T-helper 17 cell (primary cell): ENCODE measurements around the gene DLK2. TPM values are rescaled to one million over a fixed set of nuclear protein-coding genes. Genes with fewer than 3 reads are reported as not detected.
A peak's percentile ranks its signal among the peaks of the same experiment; 100 is the strongest.
"Not testable (repeated sequence)": the region's sequence is repeated elsewhere in the genome, so short reads cannot be mapped to it uniquely, and the experiment has no call there.

Experiments
- ATAC-seq: fragments of 150-1000 bp; cut with Tn5 transposase; 2 replicates; pipeline ENCODE4 v1.10.0; 2021; ENCODE audit warnings: mild to moderate bottlenecking, moderate library complexity
- DNase-seq, 3 donors: peaks; one replicate each; pipeline versions ENCODE4 v3.0.0 to v3.0.0-alpha.2; 2020 to 2021
- H3K9me3 ChIP-seq: one replicate; pipeline ENCODE4 v1.7.0; 2013; ENCODE audit warnings: low read length, mild to moderate bottlenecking; ENCODE audit not compliant: control insufficient read depth, poor library complexity, severe bottlenecking
- H3K27ac Mint-ChIP-seq: one replicate; pipeline ENCODE4 v1.8.0; 2022; ENCODE audit warnings: mild to moderate bottlenecking, moderate library complexity, mixed read lengths
- H3K27me3 Mint-ChIP-seq: one replicate; pipeline ENCODE4 v1.8.0; 2022; ENCODE audit warnings: mixed read lengths
- H3K36me3 Mint-ChIP-seq: one replicate; pipeline ENCODE4 v1.8.0; 2022; ENCODE audit warnings: low read depth, mixed read lengths
- H3K4me1 Mint-ChIP-seq: one replicate; pipeline ENCODE4 v1.8.0; 2022; ENCODE audit warnings: mild to moderate bottlenecking, mixed read lengths
- H3K4me3 Mint-ChIP-seq: one replicate; pipeline ENCODE4 v1.8.0; 2022; ENCODE audit warnings: mild to moderate bottlenecking, moderate library complexity, mixed read lengths
- total RNA-seq, 4 donors: library from RNA in 2 of 4; stranded (reverse) in 2 of 4; gene quantifications; one replicate each; pipeline ENCODE4 v1.2.3 and lab custom pipeline; 2022 to 2026

The DLK2 gene
- total RNA-seq: under 1 TPM; 0.25 to 0.89 TPM
- total RNA-seq (lab: John Stamatoyannopoulos, UW): 0.45 to 1.0 reads per million in 2 donors

GRCh38 chr6:43455531-43456428 lies at the start of gene DLK2:
DLK2 (minus strand) TSS chr6:43455548; CDS start chr6:43454825, 723 bp downstream.
- Mint-ChIP-seq H3K4me3 (peak within 1 kb of the TSS; percentile 99), H3K36me3 (peaks cover 3% of the 10 kb centered on the region), H3K27ac (peak within 1 kb of the TSS; percentile 71), H3K27me3 (peaks cover 20% of the 10 kb centered on the region), H3K4me1 (peaks cover 17% of the 10 kb centered on the region)
- no peaks in the 10 kb centered on the region for H3K9me3 ChIP-seq
- peak; percentile 71 for ATAC-seq
- peak in 1 of 3 donors; percentile 29 for DNase-seq

- H3K9me3 ChIP-seq: no peaks in the 10 kb centered on the region
- Mint-ChIP-seq H3K4me3 (no peak overlapping the region), H3K4me1 (peaks cover 9% of the 10 kb centered on the region), H3K36me3 (peaks cover 7% of the 10 kb centered on the region), H3K27ac (no peak overlapping the region), H3K27me3 (peaks cover 12% of the 10 kb centered on the region)
- DNase-seq (no peak), ATAC-seq (no peak)
Measured at GRCh38 chr6:43503443-43503842, 48.1 kb upstream of the DLK2 start.

- Mint-ChIP-seq H3K27ac (no peak overlapping the region), H3K27me3 (peaks cover 4% of the 10 kb centered on the region), H3K4me1 (peaks cover 9% of the 10 kb centered on the region), H3K4me3 (no peak overlapping the region), H3K36me3 (peaks cover 7% of the 10 kb centered on the region)
- DNase-seq: no peak
- no peaks in the 10 kb centered on the region for H3K9me3 ChIP-seq
- ATAC-seq: no peak
Measured at GRCh38 chr6:43502666-43503065, 47.3 kb upstream of the DLK2 start.

GRCh38 chr6:43500921-43501320 lies 45.6 kb upstream of the DLK2 start:
- H3K36me3 Mint-ChIP-seq: peaks cover 7% of the 10 kb centered on the region
- no peaks in the 10 kb centered on the region for H3K9me3 ChIP-seq
- DNase-seq (no peak), ATAC-seq (no peak)
- H3K4me3 Mint-ChIP-seq: no peak overlapping the region
- H3K27me3 Mint-ChIP-seq: no peaks in the 10 kb centered on the region
- H3K27ac Mint-ChIP-seq: no peak overlapping the region
- peaks cover 5% of the 10 kb centered on the region for H3K4me1 Mint-ChIP-seq

GRCh38 chr6:43499028-43499815 lies 43.9 kb upstream of the DLK2 start:
- Mint-ChIP-seq H3K4me1 (peaks cover 14% of the 10 kb centered on the region), H3K36me3 (peaks cover 7% of the 10 kb centered on the region), H3K27me3 (no peaks in the 10 kb centered on the region), H3K4me3 (no peak overlapping the region), H3K27ac (no peak overlapping the region)
- DNase-seq (no peak), ATAC-seq (no peak)
- no peaks in the 10 kb centered on the region for H3K9me3 ChIP-seq

GRCh38 chr6:43498291-43498690 lies 42.9 kb upstream of the DLK2 start:
- peaks cover 18% of the 10 kb centered on the region for H3K4me1 Mint-ChIP-seq
- not testable (repeated sequence) for ATAC-seq, H3K36me3 Mint-ChIP-seq, DNase-seq, H3K9me3 ChIP-seq, H3K4me3 Mint-ChIP-seq, H3K27me3 Mint-ChIP-seq, H3K27ac Mint-ChIP-seq

- Mint-ChIP-seq H3K4me1 (peaks cover 21% of the 10 kb centered on the region), H3K27me3 (no peaks in the 10 kb centered on the region), H3K4me3 (no peak overlapping the region), H3K36me3 (peaks cover 7% of the 10 kb centered on the region), H3K27ac (no peak overlapping the region)
- H3K9me3 ChIP-seq: no peaks in the 10 kb centered on the region
- no peak for DNase-seq
- no peak for ATAC-seq
Measured at GRCh38 chr6:43497689-43498088, 42.3 kb upstream of the DLK2 start.

GRCh38 chr6:43497129-43497396 lies 41.7 kb upstream of the DLK2 start:
- ATAC-seq (no peak), DNase-seq (no peak)
- no peak overlapping the region for H3K27ac Mint-ChIP-seq
- H3K27me3 Mint-ChIP-seq: no peaks in the 10 kb centered on the region
- peaks cover 25% of the 10 kb centered on the region for H3K4me1 Mint-ChIP-seq
- no peaks in the 10 kb centered on the region for H3K9me3 ChIP-seq
- peaks cover 7% of the 10 kb centered on the region for H3K36me3 Mint-ChIP-seq
- H3K4me3 Mint-ChIP-seq: no peak overlapping the region

GRCh38 chr6:43496370-43497128 lies 41.2 kb upstream of the DLK2 start:
- peaks cover 25% of the 10 kb centered on the region for H3K4me1 Mint-ChIP-seq
- H3K4me3 Mint-ChIP-seq: no peak overlapping the region
- DNase-seq (no peak), ATAC-seq (peak; percentile 41)
- H3K27ac Mint-ChIP-seq: peak overlapping the region; percentile 89
- H3K36me3 Mint-ChIP-seq: peaks cover 7% of the 10 kb centered on the region
- H3K27me3 Mint-ChIP-seq: no peaks in the 10 kb centered on the region
- no peaks in the 10 kb centered on the region for H3K9me3 ChIP-seq

GRCh38 chr6:43495409-43495941 lies 40.1 kb upstream of the DLK2 start:
- H3K27ac Mint-ChIP-seq: peak overlapping the region; percentile 89
- no peaks in the 10 kb centered on the region for H3K27me3 Mint-ChIP-seq
- peaks cover 4% of the 10 kb centered on the region for H3K36me3 Mint-ChIP-seq
- DNase-seq (no peak), ATAC-seq (peak; percentile 73)
- H3K4me3 Mint-ChIP-seq: peak overlapping the region; percentile 80
- peaks cover 25% of the 10 kb centered on the region for H3K4me1 Mint-ChIP-seq
- H3K9me3 ChIP-seq: no peaks in the 10 kb centered on the region

GRCh38 chr6:43494766-43495165 lies 39.4 kb upstream of the DLK2 start:
- H3K4me1 Mint-ChIP-seq: peaks cover 29% of the 10 kb centered on the region
- DNase-seq (no peak), ATAC-seq (no peak)
- H3K27ac Mint-ChIP-seq: peak overlapping the region; percentile 89
- no peaks in the 10 kb centered on the region for H3K27me3 Mint-ChIP-seq
- H3K4me3 Mint-ChIP-seq: peak overlapping the region; percentile 80
- no peaks in the 10 kb centered on the region for H3K9me3 ChIP-seq
- peaks cover 4% of the 10 kb centered on the region for H3K36me3 Mint-ChIP-seq

GRCh38 chr6:43494321-43494720 lies 39.0 kb upstream of the DLK2 start:
- Mint-ChIP-seq H3K4me3 (peak overlapping the region; percentile 5), H3K27ac (peak overlapping the region; percentile 89), H3K36me3 (no peaks in the 10 kb centered on the region), H3K4me1 (peaks cover 29% of the 10 kb centered on the region), H3K27me3 (no peaks in the 10 kb centered on the region)
- ATAC-seq (no peak), DNase-seq (no peak)
- no peaks in the 10 kb centered on the region for H3K9me3 ChIP-seq

- H3K9me3 ChIP-seq: no peaks in the 10 kb centered on the region
- Mint-ChIP-seq H3K36me3 (no peaks in the 10 kb centered on the region), H3K4me3 (peak overlapping the region; percentile 5), H3K4me1 (peaks cover 34% of the 10 kb centered on the region), H3K27me3 (no peaks in the 10 kb centered on the region), H3K27ac (peak overlapping the region; percentile 89)
- no peak for ATAC-seq
- DNase-seq: no peak
Measured at GRCh38 chr6:43493833-43494232, 38.5 kb upstream of the DLK2 start.
